BJ (cell line): ENCODE measurements around the gene PDE1C. TPM values are rescaled to one million over a fixed set of nuclear protein-coding genes. Genes with fewer than 3 reads are reported as not detected.

Source experiments
- CTCF ChIA-PET: fragments of 350-600 bp; formaldehyde crosslinking; extraction: SDS; loops from one replicate; lab custom pipeline; 2021; ENCODE audit warnings: antibody characterized with exemption, inconsistent platforms; lab: Yijun Ruan, JAX
- POLR2A ChIA-PET: fragments of 300-600 bp; sonication (Branson Sonifier 250); formaldehyde crosslinking; extraction: SDS; loops from one replicate; lab custom pipeline; 2021; ENCODE audit warnings: antibody characterized with exemption; lab: Charles Lee
- DNase-seq: peaks from one replicate; pipeline ENCODE4 v3.0.0-alpha.2; 2011; ENCODE audit warnings: low read depth
- H3K27me3 ChIP-seq: 2 replicates; pipeline ENCODE4 v1.6.0; 2011; ENCODE audit warnings: low read length; ENCODE audit not compliant: control insufficient read depth, insufficient read depth
- H3K36me3 ChIP-seq: 2 replicates; pipeline ENCODE4 v1.5.1; 2011; ENCODE audit warnings: low read length; ENCODE audit not compliant: control insufficient read depth, insufficient read depth
- H3K4me3 ChIP-seq: 2 replicates; pipeline ENCODE4 v1.5.1; 2011; ENCODE audit warnings: low read depth, mild to moderate bottlenecking, control low read depth, low read length
- polyA plus RNA-seq: library from polyadenylated mRNA; depleted of rRNA; stranded (reverse); fragments of >200 nt; gene quantifications from 2 replicates; pipeline ENCODE4 v1.2.3, GENCODE V29; 2011
- TF ChIP-seq, protein P1 (sequence below): IDR thresholded peaks from 2 replicates; pipeline ENCODE4 v1.5.1; 2011; ENCODE audit warnings: low read depth, mild to moderate bottlenecking, control low read depth, inconsistent platforms, low read length, moderate library complexity; ENCODE audit not compliant: insufficient read depth

The PDE1C gene
- polyA plus RNA-seq, 1 experiment, result 19.6 TPM

DNA sequence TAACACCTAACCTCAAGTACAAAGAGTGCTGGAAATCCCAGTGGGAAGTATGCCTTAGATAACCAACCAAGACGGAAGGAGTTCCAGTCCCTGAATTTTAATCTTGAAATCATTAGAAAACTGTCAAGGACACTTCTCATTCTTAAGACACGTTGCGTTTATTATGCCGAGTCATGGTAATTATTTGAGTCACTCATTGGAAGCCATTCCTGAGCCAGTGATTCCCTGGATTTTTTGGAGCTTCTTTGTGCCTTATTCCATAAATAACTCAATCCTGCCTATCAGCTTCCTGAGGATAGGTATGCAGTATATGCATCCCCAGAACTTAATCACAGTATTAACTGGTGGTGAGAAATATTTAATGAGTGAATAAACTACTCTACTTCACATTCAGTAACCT, 305.7 kb downstream of the PDE1C start:
- Histone ChIP-seq H3K36me3 (no peaks in the 10 kb centered on the region), H3K27me3 (no peaks in the 10 kb centered on the region), H3K4me3 (no peak overlapping the region)
- POLR2A ChIA-PET, result no interaction called here
- CTCF ChIA-PET, result interaction anchor here (0.6 to 1.9 kb wide), 2 partner anchors 440 to 458 kb away, joined by 3 to 5 read pairs; no protein-coding TSS in a partner anchor
- DNase-seq, result no peak
- TF ChIP-seq, protein P1, sequence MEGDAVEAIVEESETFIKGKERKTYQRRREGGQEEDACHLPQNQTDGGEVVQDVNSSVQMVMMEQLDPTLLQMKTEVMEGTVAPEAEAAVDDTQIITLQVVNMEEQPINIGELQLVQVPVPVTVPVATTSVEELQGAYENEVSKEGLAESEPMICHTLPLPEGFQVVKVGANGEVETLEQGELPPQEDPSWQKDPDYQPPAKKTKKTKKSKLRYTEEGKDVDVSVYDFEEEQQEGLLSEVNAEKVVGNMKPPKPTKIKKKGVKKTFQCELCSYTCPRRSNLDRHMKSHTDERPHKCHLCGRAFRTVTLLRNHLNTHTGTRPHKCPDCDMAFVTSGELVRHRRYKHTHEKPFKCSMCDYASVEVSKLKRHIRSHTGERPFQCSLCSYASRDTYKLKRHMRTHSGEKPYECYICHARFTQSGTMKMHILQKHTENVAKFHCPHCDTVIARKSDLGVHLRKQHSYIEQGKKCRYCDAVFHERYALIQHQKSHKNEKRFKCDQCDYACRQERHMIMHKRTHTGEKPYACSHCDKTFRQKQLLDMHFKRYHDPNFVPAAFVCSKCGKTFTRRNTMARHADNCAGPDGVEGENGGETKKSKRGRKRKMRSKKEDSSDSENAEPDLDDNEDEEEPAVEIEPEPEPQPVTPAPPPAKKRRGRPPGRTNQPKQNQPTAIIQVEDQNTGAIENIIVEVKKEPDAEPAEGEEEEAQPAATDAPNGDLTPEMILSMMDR, result no peak

DNA sequence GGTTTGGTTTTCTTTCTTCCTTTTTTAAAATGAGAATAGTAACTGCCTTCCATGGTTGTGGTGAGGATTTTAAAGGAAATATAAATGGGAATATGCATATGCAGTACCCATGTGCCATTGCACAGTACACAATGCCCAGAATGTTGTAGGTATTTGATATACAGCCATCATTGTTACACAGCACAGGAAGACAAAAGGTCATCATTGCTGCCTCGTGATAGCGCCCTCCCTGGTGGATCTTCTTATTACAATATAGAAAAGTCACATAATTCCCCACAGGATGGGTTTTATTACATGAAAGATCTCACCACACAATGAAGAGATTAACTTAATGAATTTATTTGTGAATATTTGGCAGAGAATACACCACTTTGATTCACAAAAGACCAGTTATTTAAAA, 306.7 kb downstream of the PDE1C start:
- no peaks in the 10 kb centered on the region for H3K27me3 ChIP-seq
- POLR2A ChIA-PET, result no interaction called here
- DNase-seq, result no peak
- no peak overlapping the region for H3K4me3 ChIP-seq
- TF ChIP-seq, protein P1, result peak; percentile 31
- H3K36me3 ChIP-seq, result no peaks in the 10 kb centered on the region
- CTCF ChIA-PET, result interaction anchor here (1.0 kb wide), 1 partner anchor 8 kb away, joined by 4 read pairs; no protein-coding TSS in a partner anchor

DNA sequence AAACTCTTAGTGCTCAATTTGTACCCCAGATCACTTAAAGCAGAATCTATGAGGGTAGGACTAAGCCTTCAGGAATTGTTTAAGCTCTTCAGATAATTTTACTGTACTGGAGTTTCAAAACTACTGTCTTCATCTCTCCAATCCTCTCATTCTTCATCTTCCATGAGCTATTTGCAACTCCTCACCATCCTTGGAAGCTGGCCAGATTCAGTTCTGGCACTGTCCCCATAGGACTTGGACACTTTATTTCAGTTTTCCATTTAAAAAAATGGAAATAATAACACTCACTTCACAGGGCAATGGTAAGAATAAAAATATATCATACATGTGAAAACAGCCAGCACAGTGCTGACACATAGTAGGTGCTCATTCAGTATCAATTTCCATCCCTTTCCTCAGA, 308.6 kb downstream of the PDE1C start:
- POLR2A ChIA-PET, result no interaction called here
- CTCF ChIA-PET, result interaction anchor here (0.9 kb wide), 2 partner anchors 15 to 21 kb away, joined by 3 read pairs; no protein-coding TSS in a partner anchor
- TF ChIP-seq, protein P1, result no peak
- H3K4me3 ChIP-seq, result no peak overlapping the region
- no peaks in the 10 kb centered on the region for H3K36me3 ChIP-seq
- H3K27me3 ChIP-seq, result no peaks in the 10 kb centered on the region
- DNase-seq, result no peak

DNA sequence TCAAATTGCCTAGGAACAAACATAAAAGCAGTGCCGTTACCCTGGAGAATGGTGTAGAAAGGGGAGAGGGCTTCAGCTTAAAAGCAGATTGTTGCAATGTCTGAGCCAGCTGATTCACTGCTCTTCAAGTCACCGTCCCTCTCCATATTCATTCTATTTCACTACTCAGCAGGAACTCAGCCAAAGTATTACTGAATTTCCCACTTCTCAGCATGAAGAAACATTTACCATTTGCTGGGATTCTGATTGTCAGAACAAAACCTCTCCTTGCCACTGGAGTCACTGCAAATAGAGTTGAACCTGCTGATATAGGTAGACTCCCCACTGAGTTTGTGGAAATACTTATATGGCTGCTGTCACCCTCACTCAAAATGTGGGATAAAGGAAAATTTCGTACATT, 311.5 kb downstream of the PDE1C start:
- CTCF ChIA-PET, result no interaction called here
- no peak for DNase-seq
- POLR2A ChIA-PET, result no interaction called here
- Histone ChIP-seq H3K36me3 (no peaks in the 10 kb centered on the region), H3K4me3 (no peak overlapping the region), H3K27me3 (no peaks in the 10 kb centered on the region)
- TF ChIP-seq, protein P1, result no peak

DNA sequence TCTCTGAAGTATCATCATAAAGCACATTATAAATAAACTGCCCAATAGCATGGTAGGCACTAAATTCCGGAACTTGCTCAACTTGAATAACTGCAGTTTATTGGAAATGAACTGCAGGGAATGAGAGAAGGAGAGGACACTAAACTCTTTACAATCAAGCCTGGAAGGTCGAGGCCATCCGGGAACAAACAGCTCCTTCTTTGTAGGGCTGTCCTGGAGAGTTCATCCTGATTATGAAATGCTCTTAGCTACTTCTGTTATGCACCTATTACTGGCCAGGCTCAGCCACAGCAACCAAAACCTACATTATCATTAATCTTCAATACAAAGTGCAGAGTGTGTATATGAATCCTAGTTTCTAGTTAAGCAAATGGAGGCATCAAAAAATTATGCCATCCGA, 318.5 kb downstream of the PDE1C start:
- Histone ChIP-seq H3K4me3 (no peak overlapping the region), H3K27me3 (no peaks in the 10 kb centered on the region), H3K36me3 (no peaks in the 10 kb centered on the region)
- POLR2A ChIA-PET, result no interaction called here
- CTCF ChIA-PET, result interaction anchor here (4.8 kb wide), 1 partner anchor 453 kb away, joined by 22 read pairs; no protein-coding TSS in a partner anchor
- TF ChIP-seq, protein P1, result no peak
- no peak for DNase-seq
